ENCODE measurements around the gene MBP. TPM values are rescaled to one million over a fixed set of nuclear protein-coding genes. Genes with fewer than 3 reads are reported as not detected.
A peak's percentile ranks its signal among the peaks of the same experiment; 100 is the strongest.

The MBP gene
- total and polyA plus RNA-seq, 5 experiments from 2014 or later: 89.2 to 148 (median 105) TPM

DNA sequence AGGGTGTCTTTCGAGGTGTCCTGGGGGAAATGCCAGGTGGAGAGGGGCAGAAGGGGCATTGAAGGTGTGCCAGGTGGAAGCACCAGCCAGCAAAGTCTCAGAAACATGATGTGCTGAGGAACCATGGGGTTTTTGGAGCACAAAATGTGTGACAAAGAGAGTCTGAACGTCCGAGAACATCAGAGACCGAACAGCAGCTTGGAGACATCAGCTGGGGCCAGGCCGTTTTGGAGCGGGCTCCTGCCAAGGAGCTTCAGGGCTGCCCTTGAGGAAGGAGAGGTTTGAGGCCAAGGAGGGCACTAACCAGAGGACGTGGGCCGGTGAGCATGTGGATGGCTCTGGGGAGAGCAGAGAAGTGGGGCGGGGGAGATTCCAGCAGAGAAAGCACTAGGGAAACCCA is 5.3 kb upstream of the MBP start:
- peak overlapping the region in 2 of 10 donors; percentile 28 to 83 for H3K27ac Mint-ChIP-seq
- ATAC-seq (no peak), DNase-seq (no peak)
- H3K36me3 Mint-ChIP-seq: peaks cover 0 to 7% (median 7%) of the 10 kb centered on the region in 3 donors
- H3K4me3 Mint-ChIP-seq: no peak overlapping the region
- no peaks in the 10 kb centered on the region for H3K27me3 Mint-ChIP-seq
- POLR2A ChIA-PET: interaction anchor here (0.7 to 1.3 kb wide), 2 partner anchors 9 to 10 kb away, joined by 3 to 4 read pairs; no protein-coding TSS in a partner anchor
- peaks cover 31 to 58% (median 48%) of the 10 kb centered on the region in 4 donors for H3K4me1 Mint-ChIP-seq
- peaks cover 0 to 17% (median 9%) of the 10 kb centered on the region in 9 donors for H3K9me3 Mint-ChIP-seq

DNA sequence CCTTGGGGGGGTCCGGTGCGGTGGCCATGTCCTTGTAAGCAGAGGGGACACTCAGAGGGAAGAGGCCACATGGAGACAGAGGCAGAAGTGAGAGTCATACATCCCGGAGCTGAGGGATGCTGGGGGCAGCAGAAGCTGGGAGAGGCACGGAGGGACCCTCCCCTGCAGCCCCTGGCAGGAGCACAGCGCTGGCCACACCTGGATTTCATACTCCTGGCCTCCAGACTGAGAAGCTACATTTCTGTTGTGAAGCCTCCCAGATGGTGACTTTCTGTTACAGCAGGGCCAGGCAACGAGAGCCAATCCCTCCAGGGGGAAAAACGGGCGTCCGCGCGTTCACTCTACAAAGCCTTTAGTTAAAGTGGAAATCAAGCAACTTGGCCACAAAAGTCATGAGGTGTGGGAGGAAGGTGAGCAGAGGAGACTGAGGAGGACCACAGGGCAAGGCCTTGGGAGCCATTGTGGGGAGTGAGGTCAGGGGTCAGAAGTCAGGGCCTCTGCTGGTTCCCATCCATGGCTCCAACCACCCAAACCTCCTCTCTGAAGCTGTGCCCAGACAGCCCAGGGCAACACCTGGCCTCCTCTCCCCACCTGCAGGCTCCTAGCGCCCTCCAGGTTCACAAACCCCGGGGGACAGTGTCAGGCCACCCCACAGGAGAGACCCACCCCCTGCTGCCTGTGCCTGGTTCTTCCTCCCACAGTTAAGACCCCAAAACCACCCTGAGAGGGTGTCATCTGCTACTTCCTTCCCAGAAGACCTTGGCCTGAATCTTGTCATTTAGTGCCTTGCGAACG is 4.5 kb upstream of the MBP start:
- H3K9me3 Mint-ChIP-seq: peaks cover 0 to 9% (median 2%) of the 10 kb centered on the region in 9 donors
- H3K4me3 Mint-ChIP-seq: peak overlapping the region in 1 of 10 donors; percentile 1
- POLR2A ChIA-PET: interaction anchor here (1.3 kb wide), 1 partner anchor 10 kb away, joined by 3 read pairs; no protein-coding TSS in a partner anchor
- H3K27ac Mint-ChIP-seq: peak overlapping the region in 4 of 10 donors; percentile 15 to 62 (median 39)
- ATAC-seq (no peak), DNase-seq (no peak)
- peaks cover 0 to 2% (median 0%) of the 10 kb centered on the region in 3 donors for H3K36me3 Mint-ChIP-seq
- peaks cover 31 to 57% (median 46%) of the 10 kb centered on the region in 4 donors for H3K4me1 Mint-ChIP-seq
- H3K27me3 Mint-ChIP-seq: no peaks in the 10 kb centered on the region

DNA sequence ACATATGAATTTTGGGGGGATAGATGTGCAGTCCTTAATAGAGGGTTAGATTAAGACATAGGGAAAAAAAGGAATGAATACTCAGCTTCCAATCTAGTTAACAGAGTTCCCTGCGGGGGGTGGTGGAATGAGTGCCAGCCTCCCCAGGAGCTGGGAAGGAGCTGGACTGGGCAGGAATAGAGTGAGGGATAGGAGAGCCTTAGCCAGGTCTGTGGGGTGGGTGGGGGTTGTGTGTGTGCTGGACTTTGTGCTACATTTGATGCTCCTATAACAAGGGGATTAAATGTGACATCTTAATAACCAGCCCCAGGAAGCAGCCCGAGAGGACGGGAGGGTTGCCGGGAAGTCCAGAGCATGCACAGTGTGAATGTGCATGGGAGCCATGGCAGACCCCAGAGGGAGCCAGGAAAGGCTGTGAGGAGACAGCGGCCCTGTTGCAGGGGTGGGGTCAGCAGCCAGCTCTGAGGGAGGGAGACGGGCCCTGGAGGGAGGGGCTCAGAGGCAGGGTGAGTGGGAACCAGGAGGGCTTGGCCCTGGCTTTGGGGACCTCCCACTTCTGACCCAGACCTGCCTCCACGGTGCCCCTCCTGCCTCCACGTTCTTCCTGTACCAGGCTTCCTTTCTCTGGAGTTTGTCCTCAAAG is 3.6 kb upstream of the MBP start:
- Mint-ChIP-seq H3K4me1 (peaks cover 31 to 51% (median 42%) of the 10 kb centered on the region in 4 donors), H3K9me3 (peaks cover 0 to 3% (median 0%) of the 10 kb centered on the region in 9 donors), H3K27me3 (no peaks in the 10 kb centered on the region), H3K36me3 (no peaks in the 10 kb centered on the region), H3K27ac (peak overlapping the region in 5 of 10 donors; percentile 44 to 80 (median 56)), H3K4me3 (no peak overlapping the region)
- no peak for ATAC-seq
- POLR2A ChIA-PET: no interaction called here
- no peak for DNase-seq

DNA sequence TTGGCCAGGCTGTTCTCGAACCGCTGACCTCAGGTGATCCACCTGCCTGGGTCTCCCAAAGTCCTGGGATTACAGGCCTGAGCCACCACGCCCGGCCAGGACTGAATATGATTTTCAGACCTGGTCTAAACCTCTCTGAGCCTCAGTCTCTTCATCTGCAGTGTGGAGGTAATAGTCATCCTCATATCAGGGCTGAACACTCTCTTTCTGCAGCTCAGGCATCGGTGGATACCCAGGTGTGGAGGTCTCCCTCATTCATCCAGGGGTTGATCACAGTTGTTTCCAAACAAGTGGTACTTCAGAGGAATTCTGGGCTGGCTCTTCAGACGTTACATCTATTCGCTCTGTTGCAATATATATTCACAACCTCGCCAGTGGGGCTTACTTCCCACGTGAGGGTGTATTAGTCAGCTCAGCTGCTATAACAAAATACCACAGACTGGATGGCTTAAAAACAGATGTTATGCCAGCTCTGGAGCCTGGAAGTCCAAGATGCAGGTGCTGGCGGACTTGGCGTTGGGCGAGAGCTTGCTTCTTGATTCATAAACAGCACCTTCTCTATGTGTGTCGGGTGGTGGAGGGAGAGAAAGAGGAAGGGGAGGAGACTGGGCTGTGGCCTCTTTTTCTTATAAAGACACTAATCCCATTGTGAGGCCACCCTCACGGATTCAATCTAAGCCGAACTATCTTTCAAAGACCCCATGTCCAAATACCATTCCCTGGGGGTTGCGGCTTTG is 2.9 kb upstream of the MBP start:
- no peak for ATAC-seq
- peak overlapping the region in 6 of 10 donors; percentile 28 to 80 (median 48) for H3K27ac Mint-ChIP-seq
- H3K9me3 Mint-ChIP-seq: peaks cover 0 to 2% (median 0%) of the 10 kb centered on the region in 9 donors
- H3K4me1 Mint-ChIP-seq: peaks cover 28 to 49% (median 42%) of the 10 kb centered on the region in 4 donors
- H3K27me3 Mint-ChIP-seq: no peaks in the 10 kb centered on the region
- POLR2A ChIA-PET: no interaction called here
- H3K36me3 Mint-ChIP-seq: no peaks in the 10 kb centered on the region
- DNase-seq: no peak
- H3K4me3 Mint-ChIP-seq: no peak overlapping the region

DNA sequence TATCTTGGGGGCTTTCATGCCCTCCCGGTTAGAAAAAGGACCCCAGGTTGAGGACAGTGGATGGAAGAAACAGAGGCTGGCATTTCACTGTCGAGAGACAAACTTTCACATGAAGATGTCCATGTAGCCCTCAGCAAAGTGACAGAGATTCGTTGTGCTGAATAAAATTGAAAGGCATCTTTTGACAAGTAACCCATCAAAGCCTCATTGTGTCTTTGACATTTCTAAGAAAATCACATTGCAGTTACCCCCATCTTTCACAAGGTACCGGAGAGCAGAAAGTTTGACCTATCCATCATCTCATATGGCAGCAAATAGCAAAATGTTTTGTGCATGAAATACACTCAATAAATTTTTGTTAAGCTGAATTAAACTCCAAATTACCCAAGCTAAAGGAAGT is 2.0 kb upstream of the MBP start:
- ATAC-seq: no peak
- Mint-ChIP-seq H3K9me3 (peaks cover 0 to 2% (median 0%) of the 10 kb centered on the region in 9 donors), H3K4me3 (peak overlapping the region in 9 of 10 donors; percentile 19 to 90 (median 87)), H3K36me3 (peaks cover 0 to 5% (median 0%) of the 10 kb centered on the region in 3 donors), H3K27ac (peak overlapping the region; percentile 78 to 97 (median 92)), H3K4me1 (peaks cover 24 to 48% (median 42%) of the 10 kb centered on the region in 4 donors), H3K27me3 (no peaks in the 10 kb centered on the region)
- DNase-seq: no peak
- POLR2A ChIA-PET: interaction anchor here (0.7 to 5.2 kb wide), 3 partner anchors 65 to 78 kb away, joined by 3 to 43 read pairs (median 4); no protein-coding TSS in a partner anchor

DNA sequence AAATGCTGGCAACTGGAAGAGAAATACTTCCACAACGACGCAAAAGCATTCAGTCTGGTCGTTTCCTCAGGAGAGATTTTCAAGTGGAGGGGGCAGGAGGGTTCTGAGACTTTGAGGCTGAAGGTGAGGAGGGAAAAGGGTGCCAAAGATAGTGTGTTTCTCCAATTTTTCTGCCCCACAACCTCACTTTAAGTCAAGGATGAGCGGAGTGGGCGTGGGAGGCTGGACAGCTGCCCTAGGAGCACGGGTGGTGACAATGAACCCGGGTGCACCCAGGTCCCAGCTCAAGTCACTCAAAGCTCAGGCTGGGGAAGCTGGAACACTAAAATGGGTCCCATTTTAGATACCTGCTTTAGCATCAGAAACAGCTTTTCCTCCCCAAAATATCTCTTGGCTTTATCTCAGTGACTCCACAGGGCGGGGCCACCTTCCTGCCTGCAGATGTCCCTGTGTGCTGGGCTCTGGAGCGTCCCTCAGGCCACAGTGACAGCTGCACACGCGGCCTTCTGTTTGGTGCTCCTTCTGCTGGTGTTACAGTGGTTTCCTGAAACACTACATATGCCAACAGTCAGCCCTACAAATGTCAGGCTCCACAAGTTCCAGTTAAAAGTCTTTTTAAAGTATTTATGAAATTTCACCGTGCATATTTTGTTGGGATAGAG is 1.4 kb upstream of the MBP start:
- ATAC-seq (peak in 1 of 2 donors; percentile 22), DNase-seq (no peak)

GRCh38 chr18:77133051-77133834 is 660 bp upstream of the MBP start:
- DNase-seq (peak in 1 of 10 donors; percentile 34), ATAC-seq (peak; percentile 5 to 13)
- POLR2A ChIA-PET: interaction anchor here (0.9 to 5.2 kb wide), 13 partner anchors 8 to 79 kb away, joined by 3 to 43 read pairs (median 18); no protein-coding TSS in a partner anchor
- Mint-ChIP-seq H3K27me3 (no peaks in the 10 kb centered on the region), H3K36me3 (peaks cover 0 to 10% (median 0%) of the 10 kb centered on the region in 3 donors), H3K27ac (peak overlapping the region; percentile 84 to 97 (median 92)), H3K4me1 (peaks cover 28 to 58% (median 53%) of the 10 kb centered on the region in 4 donors), H3K9me3 (peaks cover 0 to 2% (median 0%) of the 10 kb centered on the region in 9 donors), H3K4me3 (peak overlapping the region; percentile 64 to 90 (median 86))

More for the DNA sequence above, 1.4 kb upstream of the MBP start:
- H3K27ac Mint-ChIP-seq: peak overlapping the region; percentile 84 to 97 (median 92)
- peak overlapping the region; percentile 64 to 90 (median 86) for H3K4me3 Mint-ChIP-seq
- H3K4me1 Mint-ChIP-seq: peaks cover 25 to 52% (median 46%) of the 10 kb centered on the region in 4 donors
- peaks cover 0 to 9% (median 0%) of the 10 kb centered on the region in 3 donors for H3K36me3 Mint-ChIP-seq
- no peaks in the 10 kb centered on the region for H3K27me3 Mint-ChIP-seq
- peaks cover 0 to 2% (median 0%) of the 10 kb centered on the region in 9 donors for H3K9me3 Mint-ChIP-seq
- POLR2A ChIA-PET: interaction anchor here (0.9 to 5.2 kb wide), 5 partner anchors 10 to 72 kb away, joined by 3 to 43 read pairs (median 18); no protein-coding TSS in a partner anchor

DNA sequence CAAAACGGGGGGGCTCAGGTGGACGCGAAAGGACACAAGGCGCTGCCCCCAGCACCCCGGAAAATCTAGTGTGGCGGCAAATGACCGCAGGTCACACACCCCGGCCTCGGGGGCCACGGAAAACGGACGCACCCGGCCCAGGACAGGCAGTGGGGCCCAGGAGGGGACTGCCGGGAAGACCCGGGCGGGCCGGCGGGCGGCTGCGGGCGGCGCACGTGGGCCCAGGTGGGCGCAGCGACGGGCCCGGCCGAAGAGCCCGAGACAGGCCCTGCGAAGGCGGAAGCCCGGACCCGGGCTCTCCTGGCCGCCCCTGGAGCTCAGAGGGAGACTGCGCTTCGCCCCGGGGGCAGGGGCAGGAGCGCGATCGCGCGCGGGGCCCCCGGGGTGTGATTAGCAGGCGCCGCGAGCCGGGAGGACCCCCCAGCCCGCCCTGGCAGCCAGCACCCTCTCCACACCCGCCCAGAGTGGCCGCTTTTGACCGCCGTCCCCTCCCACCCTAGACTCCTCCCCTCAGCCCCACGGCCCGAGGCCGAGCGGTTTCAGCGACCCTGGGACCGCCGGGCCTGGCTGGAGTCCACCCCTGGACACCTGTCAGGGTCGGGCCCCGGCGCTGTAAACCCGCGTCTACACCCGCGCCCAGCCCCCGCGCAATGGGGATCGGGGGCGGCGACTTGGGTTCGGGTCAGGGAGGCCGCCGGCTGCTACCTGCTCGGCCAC is 773 bp downstream of the MBP start:
- peak overlapping the region; percentile 65 to 99 (median 92) for H3K4me3 Mint-ChIP-seq
- POLR2A ChIA-PET: interaction anchor here (0.6 to 5.2 kb wide), 22 partner anchors 8 to 78 kb away, joined by 3 to 43 read pairs (median 8); no protein-coding TSS in a partner anchor
- ATAC-seq (peak; percentile 10 to 31), DNase-seq (peak in 3 of 10 donors; percentile 19 to 37 (median 26))
- H3K4me1 Mint-ChIP-seq: peaks cover 38 to 68% (median 65%) of the 10 kb centered on the region in 4 donors
- H3K9me3 Mint-ChIP-seq: peaks cover 0 to 2% (median 0%) of the 10 kb centered on the region in 9 donors
- peaks cover 0 to 18% (median 0%) of the 10 kb centered on the region in 3 donors for H3K36me3 Mint-ChIP-seq
- peak overlapping the region; percentile 87 to 98 (median 94) for H3K27ac Mint-ChIP-seq
- no peaks in the 10 kb centered on the region for H3K27me3 Mint-ChIP-seq

DNA sequence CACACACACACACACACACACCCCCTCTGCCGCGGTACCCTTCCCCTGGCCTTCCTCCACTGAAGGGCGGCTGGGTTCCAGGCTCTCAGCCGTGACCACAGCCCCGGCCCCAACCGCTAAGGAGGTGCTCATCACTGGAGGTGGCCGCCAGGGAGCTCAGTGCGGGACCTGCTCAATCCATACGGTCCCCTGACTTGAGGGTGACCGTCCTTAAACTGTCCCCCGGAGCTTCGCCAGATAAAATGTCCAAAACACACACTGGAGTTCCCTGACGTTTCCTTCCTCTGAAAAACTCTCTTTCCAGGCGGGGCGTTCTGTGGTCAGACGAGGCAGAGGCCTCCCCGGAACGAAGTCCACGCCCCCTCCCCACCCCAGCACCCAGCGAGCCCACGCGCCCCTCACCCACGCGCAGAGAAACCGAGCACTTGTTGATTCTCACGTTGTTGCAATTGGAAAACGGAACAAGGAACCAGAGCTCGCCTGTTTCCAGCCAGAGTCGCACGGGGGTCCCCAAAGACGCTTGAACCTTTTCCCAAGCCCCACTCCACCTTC is 1.4 kb downstream of the MBP start:
- no peaks in the 10 kb centered on the region for H3K27me3 Mint-ChIP-seq
- H3K4me3 Mint-ChIP-seq: peak overlapping the region; percentile 65 to 99 (median 92)
- POLR2A ChIA-PET: interaction anchor here (0.7 to 5.2 kb wide), 18 partner anchors 10 to 126 kb away, joined by 3 to 43 read pairs (median 8); no protein-coding TSS in a partner anchor
- H3K27ac Mint-ChIP-seq: peak overlapping the region; percentile 87 to 98 (median 94)
- peaks cover 43 to 73% (median 71%) of the 10 kb centered on the region in 4 donors for H3K4me1 Mint-ChIP-seq
- peaks cover 0 to 22% (median 0%) of the 10 kb centered on the region in 3 donors for H3K36me3 Mint-ChIP-seq
- ATAC-seq (peak; percentile 2 to 21), DNase-seq (peak in 2 of 10 donors; percentile 17 to 41)
- peaks cover 0 to 2% (median 0%) of the 10 kb centered on the region in 9 donors for H3K9me3 Mint-ChIP-seq
